GM12891 (cell line): Measurements from ENCODE around the gene SNRPA1.

Experiments
- POLR2A ChIP-seq: IDR thresholded peaks from 2 replicates; pipeline ENCODE4 v1.6.1; 2011; ENCODE audit warnings: low read depth, low read length, control low read depth
- POLR2AphosphoS5 ChIP-seq: IDR thresholded peaks from 2 replicates; pipeline ENCODE4 v1.6.1; 2011; ENCODE audit warnings: low read depth, low read length, control low read depth
- SPI1 ChIP-seq: IDR thresholded peaks from 2 replicates; pipeline ENCODE4 v1.6.1; 2011; ENCODE audit warnings: low read depth, low read length, control low read depth
- TAF1 ChIP-seq: IDR thresholded peaks from 2 replicates; pipeline ENCODE4 v1.6.1; 2011; ENCODE audit warnings: low read depth, low read length, control low read depth

DNA sequence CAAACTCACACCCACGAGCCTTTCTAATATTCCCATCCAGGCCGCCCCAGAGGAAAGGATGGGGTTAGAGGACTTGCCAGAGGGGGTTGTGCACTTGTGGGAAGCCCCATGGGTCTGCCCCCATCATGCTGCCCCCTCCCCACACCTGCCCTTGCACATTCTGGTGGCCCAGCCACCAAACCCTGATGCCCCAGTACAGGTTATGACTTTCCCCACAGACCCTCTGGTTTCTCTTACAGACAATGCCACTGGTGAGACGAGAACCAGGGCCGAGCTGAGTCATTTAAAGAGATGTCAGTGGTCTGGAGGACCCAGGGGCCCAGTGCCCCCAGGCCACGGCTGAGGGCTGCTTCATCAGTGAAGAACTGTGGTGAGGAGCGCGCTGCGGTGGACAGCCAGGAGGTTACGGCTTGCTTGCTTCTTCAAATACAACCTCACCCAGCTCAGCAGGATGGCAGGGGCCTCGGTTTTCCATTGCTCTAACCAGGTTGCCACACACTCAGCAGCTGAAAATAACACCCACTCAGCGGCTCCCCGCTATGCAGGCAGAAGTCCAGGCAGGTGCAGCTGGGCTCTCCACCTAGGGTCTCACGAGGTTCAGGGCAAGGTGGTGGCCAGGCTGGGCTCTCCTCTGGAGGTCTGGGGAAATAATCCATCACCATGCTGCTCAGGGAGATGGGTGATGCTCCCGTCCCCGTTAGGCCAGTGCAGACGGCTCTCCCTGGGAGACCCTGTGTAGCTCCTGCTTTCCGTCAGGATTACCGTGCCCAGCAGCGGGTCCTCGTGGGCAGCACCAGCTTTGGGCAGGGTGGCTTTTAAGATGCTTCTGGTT, 13.8 kb upstream of the SNRPA1 start:
- TF ChIP-seq SPI1 = no peak
- TF ChIP-seq POLR2A = no peak
- TF ChIP-seq POLR2AphosphoS5 = no peak
- TF ChIP-seq TAF1 = no peak
